CD1c-positive myeloid dendritic cell (primary cell): Measurements from ENCODE around the gene KLHL12.

Experiments
- DNase-seq: peaks from one replicate; pipeline ENCODE4 v3.0.0-alpha.2; 2016; ENCODE audit errors: extremely low spot score

The KLHL12 gene

GRCh38 chr1:202888221-202888530, 38.9 kb downstream of the KLHL12 start:
- DNase-seq = peak; percentile 35

- DNase-seq = no peak
These were observed 46.0 kb downstream of the KLHL12 start for GRCh38 chr1:202880961-202881460.

- DNase-seq = no peak
These were observed 47.0 kb downstream of the KLHL12 start for GRCh38 chr1:202880062-202880461.

GRCh38 chr1:202879128-202879527, 47.9 kb downstream of the KLHL12 start:
- DNase-seq = no peak

GRCh38 chr1:202873026-202873425, 54.0 kb downstream of the KLHL12 start:
- no peak for DNase-seq

GRCh38 chr1:202871367-202871766, 55.7 kb downstream of the KLHL12 start:
- no peak for DNase-seq

GRCh38 chr1:202862679-202863560, 64.1 kb downstream of the KLHL12 start:
- no peak for DNase-seq

GRCh38 chr1:202861420-202862132, 65.5 kb downstream of the KLHL12 start:
- DNase-seq = peak; percentile 89

GRCh38 chr1:202860744-202861419, 66.2 kb downstream of the KLHL12 start:
- DNase-seq = peak; percentile 44

GRCh38 chr1:202858789-202859414, 68.1 kb downstream of the KLHL12 start:
- DNase-seq = no peak

- DNase-seq = peak; percentile 13
These were observed 68.7 kb downstream of the KLHL12 start for GRCh38 chr1:202858331-202858730.

GRCh38 chr1:202857136-202857610, 69.9 kb downstream of the KLHL12 start:
- DNase-seq = no peak

GRCh38 chr1:202856014-202856413, 71.0 kb downstream of the KLHL12 start:
- DNase-seq = peak; percentile 39

GRCh38 chr1:202854787-202855186, 72.2 kb downstream of the KLHL12 start:
- no peak for DNase-seq

GRCh38 chr1:202852163-202852904, 74.7 kb downstream of the KLHL12 start:
- DNase-seq = peak; percentile 65

- no peak for DNase-seq
These were observed 76.3 kb downstream of the KLHL12 start for GRCh38 chr1:202850593-202851362.

- no peak for DNase-seq
These were observed 78.9 kb downstream of the KLHL12 start for GRCh38 chr1:202848191-202848542.

GRCh38 chr1:202844935-202845334, 82.1 kb downstream of the KLHL12 start:
- no peak for DNase-seq

GRCh38 chr1:202844259-202844658, 82.8 kb downstream of the KLHL12 start:
- no peak for DNase-seq

GRCh38 chr1:202843081-202843480, 84.0 kb downstream of the KLHL12 start:
- DNase-seq = no peak
